DND-41 (cell line): ENCODE data around the gene NEDD4L.

ENCODE experiments used
- ATAC-seq: fragments of 200-7000 bp; cut with Tn5 transposase; 3 replicates; pipeline ENCODE4 v1.9.1; 2021; ENCODE audit warnings: low read depth; ENCODE audit not compliant: insufficient read depth
- DNase-seq: peaks from one replicate; pipeline ENCODE4 v3.0.0-alpha.2; 2020
- H2AFZ ChIP-seq: 2 replicates; pipeline ENCODE4 v1.6.0; 2012; ENCODE audit warnings: low read depth, low read length
- H3K27ac ChIP-seq: 2 replicates; pipeline ENCODE4 v1.5.1; 2012; ENCODE audit warnings: low read length, inconsistent platforms
- H3K27me3 ChIP-seq: fragments of 200-600 bp; sonication (generic); 2 replicates; pipeline ENCODE4 v1.6.0; 2012; ENCODE audit warnings: low read length, mild to moderate bottlenecking, inconsistent platforms; ENCODE audit not compliant: insufficient read depth, poor library complexity
- H3K36me3 ChIP-seq: 2 replicates; pipeline ENCODE4 v1.5.1; 2012; ENCODE audit warnings: low read length, inconsistent platforms; ENCODE audit not compliant: insufficient read depth
- H3K4me1 ChIP-seq: 2 replicates; pipeline ENCODE4 v1.5.1; 2012; ENCODE audit warnings: mild to moderate bottlenecking, low read length; ENCODE audit not compliant: insufficient read depth
- H3K4me2 ChIP-seq: 2 replicates; pipeline ENCODE4 v1.6.0; 2012; ENCODE audit warnings: mild to moderate bottlenecking, moderate library complexity, low read length, inconsistent platforms; ENCODE audit not compliant: insufficient read depth
- H3K4me3 ChIP-seq, 2 experiments: fragments of 200-600 bp in 1 of 2; shearing (Covaris generic) in 1 of 2; 2 replicates each; pipeline ENCODE4 v1.5.1; 2012 to 2016; ENCODE audit warnings: inconsistent platforms in 2 of 2, low read length in 2 of 2, mild to moderate bottlenecking in 2 of 2, low read depth in 1 of 2, moderate library complexity in 1 of 2
- H3K79me2 ChIP-seq: 2 replicates; pipeline ENCODE4 v1.6.0; 2012; ENCODE audit warnings: low read length, inconsistent platforms; ENCODE audit not compliant: insufficient read depth
- H3K9ac ChIP-seq: 2 replicates; pipeline ENCODE4 v1.6.0; 2012; ENCODE audit warnings: low read depth, mild to moderate bottlenecking, inconsistent platforms, low read length, moderate library complexity
- H3K9me3 ChIP-seq: 2 replicates; pipeline ENCODE4 v1.5.1; 2012; ENCODE audit warnings: low read length, moderate library complexity, mild to moderate bottlenecking, inconsistent platforms; ENCODE audit not compliant: insufficient read depth, severe bottlenecking
- H4K20me1 ChIP-seq: 2 replicates; pipeline ENCODE4 v1.6.0; 2012; ENCODE audit warnings: low read length; ENCODE audit not compliant: insufficient read depth
- CTCF ChIP-seq: IDR thresholded peaks from 2 replicates; pipeline ENCODE4 v1.5.1; 2012; ENCODE audit warnings: borderline replicate concordance, low read length, moderate library complexity, mild to moderate bottlenecking; ENCODE audit not compliant: poor library complexity, severe bottlenecking; ENCODE audit errors: extremely low read depth
- EZH2 ChIP-seq: IDR thresholded peaks from 3 replicates; pipeline ENCODE4 v1.6.1; 2012; ENCODE audit warnings: borderline replicate concordance, low read depth, mild to moderate bottlenecking, moderate library complexity, low read length, inconsistent platforms; ENCODE audit not compliant: severe bottlenecking

NEDD4L gene

GRCh38 chr18:58076052-58076451 is 32.0 kb downstream of the NEDD4L start:
- Histone ChIP-seq H2AFZ (no peak overlapping the region), H3K36me3 (no peaks in the 10 kb centered on the region), H3K4me3 (no peak overlapping the region), H3K4me1 (no peaks in the 10 kb centered on the region), H3K79me2 (no peaks in the 10 kb centered on the region), H3K27me3 (no peaks in the 10 kb centered on the region), H3K9me3 (no peaks in the 10 kb centered on the region), H3K4me2 (no peak overlapping the region), H3K27ac (no peak overlapping the region), H3K9ac (no peak overlapping the region), H4K20me1 (no peaks in the 10 kb centered on the region)
- TF ChIP-seq EZH2 (no peak), CTCF (no peak)
- DNase-seq (no peak), ATAC-seq (no peak)

GRCh38 chr18:58077329-58077728 is 33.3 kb downstream of the NEDD4L start:
- Histone ChIP-seq H3K9ac (no peak overlapping the region), H3K79me2 (no peaks in the 10 kb centered on the region)
- TF ChIP-seq CTCF = no peak
- no peak for TF ChIP-seq EZH2

GRCh38 chr18:58078889-58079573 is 35.0 kb downstream of the NEDD4L start:
- H3K27me3 ChIP-seq = no peaks in the 10 kb centered on the region
- DNase-seq = no peak
- ATAC-seq = no peak
- H3K36me3 ChIP-seq = no peaks in the 10 kb centered on the region
- H3K27ac ChIP-seq = no peak overlapping the region
- no peaks in the 10 kb centered on the region for H3K79me2 ChIP-seq
- no peak for TF ChIP-seq EZH2
- TF ChIP-seq CTCF = no peak
- no peaks in the 10 kb centered on the region for H4K20me1 ChIP-seq
- no peaks in the 10 kb centered on the region for H3K9me3 ChIP-seq
- H3K4me3 ChIP-seq = no peak overlapping the region
- no peak overlapping the region for H3K4me2 ChIP-seq
- H2AFZ ChIP-seq = no peak overlapping the region
- H3K4me1 ChIP-seq = no peaks in the 10 kb centered on the region
- no peak overlapping the region for H3K9ac ChIP-seq

More at GRCh38 chr18:58077329-58077728, 33.3 kb downstream of the NEDD4L start:
- H3K27ac ChIP-seq = no peak overlapping the region
- H3K4me1 ChIP-seq = no peaks in the 10 kb centered on the region
- H3K27me3 ChIP-seq = no peaks in the 10 kb centered on the region
- no peaks in the 10 kb centered on the region for H3K9me3 ChIP-seq
- no peaks in the 10 kb centered on the region for H4K20me1 ChIP-seq
- no peaks in the 10 kb centered on the region for H3K36me3 ChIP-seq
- DNase-seq (no peak), ATAC-seq (no peak)
- H3K4me3 ChIP-seq = no peak overlapping the region
- H2AFZ ChIP-seq = no peak overlapping the region
- H3K4me2 ChIP-seq = no peak overlapping the region

GRCh38 chr18:58080451-58080850 is 36.4 kb downstream of the NEDD4L start:
- no peaks in the 10 kb centered on the region for H3K36me3 ChIP-seq
- no peaks in the 10 kb centered on the region for H3K9me3 ChIP-seq
- no peak for ATAC-seq
- H2AFZ ChIP-seq = no peak overlapping the region
- H3K27me3 ChIP-seq = no peaks in the 10 kb centered on the region
- no peak overlapping the region for H3K9ac ChIP-seq
- H3K27ac ChIP-seq = no peak overlapping the region
- H3K79me2 ChIP-seq = no peaks in the 10 kb centered on the region
- H3K4me2 ChIP-seq = no peak overlapping the region
- no peaks in the 10 kb centered on the region for H3K4me1 ChIP-seq
- DNase-seq = no peak
- no peaks in the 10 kb centered on the region for H4K20me1 ChIP-seq
- no peak overlapping the region for H3K4me3 ChIP-seq
- no peak for TF ChIP-seq EZH2
- TF ChIP-seq CTCF = no peak
